Measurements from ENCODE around the gene PSMG4. TPM values are rescaled to one million over a fixed set of nuclear protein-coding genes. Genes with fewer than 3 reads are reported as not detected.

The PSMG4 gene
- total and polyA plus RNA-seq, 9 of the 15 experiments (the other 6 are each of a cell fraction or from before 2014, with no cell fraction given), result 12.9 to 185 (median 52.0) TPM

GRCh38 chr6:3227363-3228045, 31.2 kb upstream of the PSMG4 start, which contains the start of gene TUBB2B (continued):
- no peak for TF ChIP-seq PCBP1 (IDR thresholded peaks at IDR 0.05; ENCODE audit: low read depth, low read length, poor library complexity, severe bottlenecking)
- TF ChIP-seq ZKSCAN1 (IDR thresholded peaks at IDR 0.05; ENCODE audit: low read depth, low read length), result no peak
- TF ChIP-seq, protein P1, sequence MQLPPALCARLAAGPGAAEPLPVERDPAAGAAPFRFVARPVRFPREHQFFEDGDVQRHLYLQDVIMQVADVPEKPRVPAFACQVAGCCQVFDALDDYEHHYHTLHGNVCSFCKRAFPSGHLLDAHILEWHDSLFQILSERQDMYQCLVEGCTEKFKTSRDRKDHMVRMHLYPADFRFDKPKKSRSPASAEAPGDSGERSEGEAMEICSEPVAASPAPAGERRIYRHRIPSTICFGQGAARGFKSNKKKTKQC (CRISPR knock-in tag; IDR thresholded peaks at IDR 0.05), result 0 out of 2 replicates have a peak, but pooled peaks have one; percentile 44
- TF ChIP-seq ZBTB7A (IDR thresholded peaks at IDR 0.05; ENCODE audit: borderline replicate concordance, control insufficient read depth, low read depth, low read length), result peak; percentile 79
- TF ChIP-seq HDAC6 (IDR thresholded peaks at IDR 0.05; ENCODE audit: low read depth, low read length), result no peak
- TF ChIP-seq ZNF263 (CRISPR knock-in tag; IDR thresholded peaks at IDR 0.05; ENCODE audit: borderline replicate concordance), result peak; percentile 86
- TF ChIP-seq ATF2 (CRISPR knock-in tag; IDR thresholded peaks at IDR 0.05), result 0 out of 2 replicates have a peak, but pooled peaks have one; percentile 36
- TF ChIP-seq POLR2G (IDR thresholded peaks at IDR 0.05; ENCODE audit: low read depth, low read length), result peak; percentile 81
- peak; percentile 47 for TF ChIP-seq KDM5B (IDR thresholded peaks at IDR 0.05; ENCODE audit: insufficient replicate concordance, low read depth, low read length)
- TF ChIP-seq ATF1 (CRISPR knock-in tag; IDR thresholded peaks at IDR 0.05), result no peak
- 0 out of 2 replicates have a peak, but pooled peaks have one; percentile 18 for TF ChIP-seq ATF1 (tag; IDR thresholded peaks at IDR 0.05)
- TF ChIP-seq, protein P2, sequence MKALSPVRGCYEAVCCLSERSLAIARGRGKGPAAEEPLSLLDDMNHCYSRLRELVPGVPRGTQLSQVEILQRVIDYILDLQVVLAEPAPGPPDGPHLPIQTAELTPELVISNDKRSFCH (CRISPR knock-in tag; IDR thresholded peaks at IDR 0.05), result no peak
- TF ChIP-seq, protein P2 (tag; IDR thresholded peaks at IDR 0.05), result 0 out of 2 replicates have a peak, but pooled peaks have one; percentile 17
- 0 out of 2 replicates have a peak, but pooled peaks have one; percentile 4 for TF ChIP-seq JUN (IDR thresholded peaks at IDR 0.05; ENCODE audit: borderline replicate concordance, low read depth, low read length)
- TF ChIP-seq JUN (CRISPR knock-in tag; IDR thresholded peaks at IDR 0.05; ENCODE audit: borderline replicate concordance), result no peak
- no peak for TF ChIP-seq NFE2L1 (tag; IDR thresholded peaks at IDR 0.05; ENCODE audit: borderline replicate concordance, low read depth)
- TF ChIP-seq ZNF740 (CRISPR knock-in tag; IDR thresholded peaks at IDR 0.05), result 0 out of 2 replicates have a peak, but pooled peaks have one; percentile 39
- no peak for TF ChIP-seq ZNF740 (tag; IDR thresholded peaks at IDR 0.05)
- TF ChIP-seq E2F3 (CRISPR knock-in tag; IDR thresholded peaks at IDR 0.05), result no peak
- no peak for TF ChIP-seq GTF2A2 (tag; IDR thresholded peaks at IDR 0.05)
- TF ChIP-seq YBX1 (IDR thresholded peaks at IDR 0.05), result no peak
- TF ChIP-seq NCOA6 (IDR thresholded peaks at IDR 0.05), result peak; percentile 52; the same call in 1 of the 2 replicates
- peak; percentile 67 for TF ChIP-seq ATF7 (IDR thresholded peaks at IDR 0.05)
- TF ChIP-seq THAP7 (CRISPR knock-in tag; IDR thresholded peaks at IDR 0.05), result no peak
- peak; percentile 38; the same call in 1 of the 2 replicates for TF ChIP-seq SP1 (CRISPR knock-in tag; IDR thresholded peaks at IDR 0.05)
